HS-5 (cell line): ENCODE results near the gene PTTG1.
A peak's percentile ranks its signal among the peaks of the same experiment; 100 is the strongest.
"Not testable (repeated sequence)": the region's sequence is repeated elsewhere in the genome, so short reads cannot be mapped to it uniquely, and the experiment has no call there.

Source experiments
- DNase-seq: peaks from one replicate; pipeline ENCODE4 v3.0.0-alpha.2; 2012; ENCODE audit warnings: low read depth

Gene PTTG1

DNA sequence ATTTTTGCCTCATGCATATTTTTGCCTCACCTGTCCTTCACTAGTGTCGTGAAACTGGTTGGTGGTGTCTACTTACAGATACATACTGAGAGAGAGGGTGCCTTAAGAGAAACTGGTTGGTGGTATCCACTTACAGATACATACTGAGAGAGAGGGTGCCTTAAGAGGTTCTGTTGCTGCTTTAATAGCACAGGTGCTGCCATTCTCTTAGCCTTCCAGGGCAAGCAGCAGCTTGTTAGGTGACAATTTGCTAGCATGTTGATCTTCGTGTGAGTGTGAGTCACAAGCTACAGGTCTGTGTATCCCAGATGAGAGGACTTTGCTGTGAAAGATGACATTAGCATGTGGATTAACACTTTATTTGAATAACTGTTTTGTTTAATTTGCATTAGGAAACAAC is 1.4 kb downstream of the PTTG1 start:
- no peak for DNase-seq

DNA sequence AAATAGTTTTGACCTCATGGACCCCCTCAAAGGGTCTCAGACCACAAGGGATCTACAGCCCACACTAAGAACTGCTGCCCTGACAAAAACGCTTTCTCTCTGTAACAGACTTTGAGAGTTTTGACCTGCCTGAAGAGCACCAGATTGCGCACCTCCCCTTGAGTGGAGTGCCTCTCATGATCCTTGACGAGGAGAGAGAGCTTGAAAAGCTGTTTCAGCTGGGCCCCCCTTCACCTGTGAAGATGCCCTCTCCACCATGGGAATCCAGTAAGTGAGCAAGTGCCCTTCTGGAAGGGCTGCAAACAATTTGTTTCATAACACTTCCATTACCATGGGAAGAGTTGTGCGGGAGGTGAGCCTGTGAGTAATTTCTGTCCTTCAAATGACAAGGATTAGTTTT is 6.0 kb downstream of the PTTG1 start:
- DNase-seq = no peak

DNA sequence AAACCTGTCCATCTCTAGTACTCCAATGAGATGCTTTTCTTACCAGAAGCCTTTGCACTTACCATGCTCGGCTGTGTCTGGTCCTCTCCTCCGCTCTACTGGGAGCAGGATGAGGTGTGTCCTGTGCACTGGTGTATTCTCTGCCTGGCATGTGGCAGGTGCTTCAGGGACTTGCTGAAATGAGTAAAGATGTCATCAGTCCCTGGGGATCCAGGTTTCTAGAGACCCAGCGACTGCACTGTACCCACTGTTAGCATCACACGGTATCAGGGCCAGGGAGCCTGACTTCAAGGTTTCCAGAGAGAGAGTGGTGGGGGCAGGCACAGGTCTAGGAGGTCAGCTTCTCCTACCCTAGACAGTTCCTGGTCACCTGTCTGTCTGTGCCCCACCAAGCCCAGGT is 10.5 kb downstream of the PTTG1 start:
- DNase-seq = no peak

DNA sequence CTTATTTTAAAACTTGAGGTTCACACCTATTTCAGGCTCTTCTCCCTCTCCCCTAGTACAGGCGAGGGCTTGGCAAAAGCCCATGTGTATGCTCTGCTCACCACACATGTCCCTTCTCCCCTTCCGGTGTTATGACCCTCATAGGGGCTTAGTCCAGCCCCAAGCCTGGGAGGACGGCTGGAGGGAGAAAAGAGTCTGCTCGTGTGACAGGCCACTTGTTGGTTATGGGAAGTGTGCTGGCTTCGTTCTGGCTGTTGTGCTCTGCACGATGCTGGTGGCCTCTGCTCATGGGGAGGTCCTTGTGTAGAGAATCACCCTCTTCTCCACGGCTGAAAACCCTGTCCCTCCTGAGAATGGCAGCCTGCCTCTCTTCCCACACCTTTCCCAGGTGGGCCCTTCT is 11.1 kb downstream of the PTTG1 start:
- no peak for DNase-seq

- no peak for DNase-seq
These were observed 12.4 kb downstream of the PTTG1 start for GRCh38 chr5:160434022-160434531.

GRCh38 chr5:160435532-160435931 is 13.9 kb downstream of the PTTG1 start:
- DNase-seq = no peak

GRCh38 chr5:160436017-160436416 is 14.4 kb downstream of the PTTG1 start:
- DNase-seq = no peak

GRCh38 chr5:160436661-160437060 is 15.0 kb downstream of the PTTG1 start:
- not testable (repeated sequence) for DNase-seq

GRCh38 chr5:160437271-160437670 is 15.6 kb downstream of the PTTG1 start:
- DNase-seq = no peak

GRCh38 chr5:160438316-160439204 is 16.9 kb downstream of the PTTG1 start:
- DNase-seq = peak; percentile 25

GRCh38 chr5:160439205-160439600 is 17.5 kb downstream of the PTTG1 start:
- peak; percentile 52 for DNase-seq

DNA sequence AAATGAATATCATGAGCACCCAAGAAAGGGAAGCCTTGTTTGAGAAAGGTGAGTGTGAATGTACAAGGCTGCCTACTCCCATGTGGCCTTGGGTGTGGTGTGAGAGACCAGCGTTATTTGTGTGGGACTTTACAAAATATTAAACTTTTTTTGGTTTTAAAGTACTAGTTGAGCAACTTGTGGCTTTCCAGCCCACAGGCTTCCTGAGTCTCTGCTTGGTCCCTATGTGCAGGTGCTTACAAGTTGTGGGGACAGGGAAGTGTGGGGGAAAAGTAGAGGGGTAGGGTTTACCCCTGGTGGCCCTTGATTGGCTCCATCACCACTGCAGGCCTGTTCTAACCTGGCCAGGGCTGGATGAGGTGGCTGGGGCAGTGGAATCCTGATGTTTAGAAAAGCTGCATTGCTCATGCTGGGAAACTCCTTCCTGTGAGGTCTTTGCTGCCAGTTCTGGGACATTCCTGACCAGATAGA is 19.7 kb downstream of the PTTG1 start:
- DNase-seq = no peak

GRCh38 chr5:160442824-160443431 is 21.3 kb downstream of the PTTG1 start:
- no peak for DNase-seq

GRCh38 chr5:160444407-160444806 is 22.8 kb downstream of the PTTG1 start:
- no peak for DNase-seq

GRCh38 chr5:160445132-160445531 is 23.5 kb downstream of the PTTG1 start:
- DNase-seq = no peak

GRCh38 chr5:160445751-160446150 is 24.1 kb downstream of the PTTG1 start:
- DNase-seq = no peak

DNA sequence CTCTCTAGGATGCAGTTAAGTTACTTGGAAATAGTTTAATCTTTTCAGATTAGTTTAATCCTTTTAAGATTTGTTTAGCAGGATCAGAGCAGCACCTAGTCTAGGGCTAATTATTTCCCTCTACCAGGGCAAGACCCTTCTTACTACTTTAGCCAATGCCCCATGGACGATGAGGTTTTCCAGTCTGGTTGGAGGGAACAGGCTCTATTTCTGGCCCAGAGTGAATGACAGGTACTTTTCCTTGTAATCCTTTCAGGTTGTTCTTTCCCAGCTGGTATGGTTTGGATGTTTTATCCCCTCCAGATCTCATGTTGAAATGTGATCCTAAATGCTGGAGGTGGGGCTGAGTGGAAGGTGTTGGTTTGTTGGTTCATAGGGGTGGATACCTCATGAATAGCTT is 27.2 kb downstream of the PTTG1 start:
- DNase-seq = no peak

DNA sequence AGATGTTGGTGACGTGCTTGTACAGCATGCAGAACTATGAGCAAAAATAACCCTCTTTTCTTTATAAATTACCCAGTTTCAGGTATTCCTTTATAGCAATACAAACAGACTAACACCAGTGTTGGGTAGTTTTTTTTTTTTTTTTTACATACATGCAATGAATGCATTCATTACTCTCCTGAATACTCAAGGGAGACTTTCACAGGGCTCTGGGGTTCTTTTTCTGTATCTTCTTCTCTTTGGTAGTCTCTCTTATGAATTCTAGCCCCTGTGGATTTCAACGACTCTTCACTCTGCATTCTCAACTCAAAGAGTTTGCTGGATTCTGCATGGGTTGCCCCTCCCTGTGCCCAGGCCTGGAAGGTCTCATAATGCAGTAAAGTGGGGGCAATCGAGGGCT is 27.8 kb downstream of the PTTG1 start:
- DNase-seq = no peak

DNA sequence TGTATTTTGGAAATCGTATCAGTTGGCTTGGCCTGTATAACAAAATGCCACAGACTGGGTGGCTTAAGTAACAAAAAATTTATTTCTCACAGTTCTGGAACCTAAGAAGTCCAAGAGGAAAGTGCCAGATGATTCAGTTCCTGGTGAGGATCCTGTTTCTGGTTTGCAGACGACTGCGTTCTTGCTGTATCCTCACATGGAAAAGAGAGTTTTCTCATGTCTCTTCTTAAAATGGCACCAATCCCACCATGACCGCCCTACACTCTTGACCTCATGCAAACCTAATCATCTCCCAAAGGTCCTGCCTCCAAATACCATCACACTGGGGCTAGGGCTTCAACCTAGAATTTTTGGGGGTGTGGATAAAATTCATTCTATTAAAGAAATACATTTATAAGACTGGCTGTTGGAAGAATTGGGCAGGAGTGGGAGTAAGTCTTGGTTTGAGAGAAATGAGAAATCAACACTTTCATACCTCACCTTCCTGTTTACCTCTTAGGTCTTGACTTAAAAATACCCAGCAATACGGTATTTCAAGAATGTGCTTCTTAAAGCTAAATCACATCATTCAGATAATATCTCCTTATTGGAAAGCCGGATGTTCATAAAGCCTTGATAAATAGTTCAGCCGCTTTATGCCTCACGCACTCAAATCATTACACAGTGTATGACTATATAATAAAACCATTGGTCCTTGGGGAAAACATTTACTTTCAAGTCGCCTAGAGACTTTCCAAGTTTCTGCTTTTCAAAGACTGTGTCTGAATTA is 28.7 kb downstream of the PTTG1 start:
- no peak for DNase-seq

DNA sequence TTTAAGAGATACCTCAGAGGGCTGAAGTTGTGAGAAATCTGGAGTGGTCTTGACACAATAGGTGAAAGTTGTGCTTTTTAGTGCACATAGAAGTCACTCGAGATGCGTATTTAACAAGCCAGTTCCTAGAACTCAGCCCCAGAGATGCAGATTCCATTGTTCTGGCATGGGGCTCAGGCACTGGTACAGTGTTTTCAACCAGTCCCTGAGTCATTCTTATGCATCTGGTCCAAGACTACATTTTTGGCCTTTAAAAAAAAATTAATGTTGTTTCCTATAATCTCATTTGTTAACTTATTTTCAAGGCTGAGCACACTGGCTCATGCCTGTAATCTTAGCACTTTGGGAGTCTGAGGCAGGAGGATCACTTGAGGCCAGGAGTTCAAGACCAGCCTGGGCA is 29.6 kb downstream of the PTTG1 start:
- DNase-seq = no peak

DNA sequence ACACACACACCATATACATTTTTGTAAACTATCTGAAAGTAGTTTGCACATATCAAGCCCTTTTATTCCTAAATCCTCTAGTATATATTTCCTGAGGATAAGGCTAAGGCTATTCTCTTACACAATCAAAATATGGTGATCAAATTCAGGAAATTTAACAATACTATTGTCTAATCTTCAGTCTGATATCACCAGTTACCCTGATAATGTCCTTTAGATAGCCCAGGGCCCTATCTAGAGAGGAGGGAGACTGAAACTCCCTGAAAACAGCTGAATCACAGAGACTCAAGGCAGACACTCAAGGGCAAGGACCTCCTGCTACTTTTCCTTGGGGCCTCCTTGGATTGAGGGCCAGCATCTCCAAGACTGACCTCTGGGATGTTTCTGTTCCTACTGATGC is 30.4 kb downstream of the PTTG1 start:
- no peak for DNase-seq

DNA sequence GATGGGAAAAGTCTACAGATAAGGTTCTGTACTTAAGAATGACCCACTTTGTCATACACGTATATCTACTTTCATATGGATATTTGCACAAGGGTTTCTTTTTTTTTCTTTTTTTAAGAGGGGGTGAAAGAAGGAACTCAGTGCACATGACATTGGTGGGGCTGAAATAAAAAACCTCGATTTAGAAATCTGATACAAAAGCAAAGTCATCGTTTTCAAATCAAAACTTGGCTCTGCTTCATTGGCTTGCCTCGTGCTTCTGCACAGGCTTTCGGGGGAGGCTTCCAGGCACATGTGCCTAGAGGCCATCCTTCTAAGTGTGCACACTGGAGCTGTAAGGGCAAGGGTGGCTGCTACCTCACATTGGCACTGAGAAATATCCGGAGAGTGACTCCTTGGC is 31.1 kb downstream of the PTTG1 start:
- no peak for DNase-seq

GRCh38 chr5:160453751-160454150 is 32.1 kb downstream of the PTTG1 start:
- no peak for DNase-seq
